SK-N-SH treated with all-trans-retinoic acid at 6 μM for 48 hours (cell line): ENCODE data around the gene SCAMP1.

Experiments used
- ATAC-seq: fragments of 200-7000 bp; cut with Tn5 transposase; 3 replicates; pipeline ENCODE4 v1.9.1; 2020; ENCODE audit warnings: mild to moderate bottlenecking, moderate library complexity
- ARNTL ChIP-seq: fragments of 450-650 bp; formaldehyde crosslinking; IDR thresholded peaks from 2 replicates; pipeline ENCODE4 v1.5.0; 2020; ENCODE audit warnings: low read depth, mild to moderate bottlenecking, moderate library complexity, borderline replicate concordance
- CSDC2 ChIP-seq: fragments of 250-450 bp; sonication (Bioruptor Pico); IDR thresholded peaks from 2 replicates; pipeline ENCODE4 v1.5.0; 2020; ENCODE audit warnings: mild to moderate bottlenecking, moderate library complexity
- GLIS3 ChIP-seq: fragments of 250-450 bp; sonication (Bioruptor Pico); IDR thresholded peaks from 2 replicates; pipeline ENCODE4 v1.5.0; 2020; ENCODE audit warnings: mild to moderate bottlenecking, moderate library complexity
- ISL1 ChIP-seq: fragments of 250-450 bp; sonication (Bioruptor Pico); IDR thresholded peaks from 2 replicates; pipeline ENCODE4 v2.1.2; 2022; ENCODE audit warnings: mild to moderate bottlenecking, moderate library complexity
- OSR1 ChIP-seq: fragments of 250-450 bp; sonication (Bioruptor Pico); IDR thresholded peaks from 2 replicates; pipeline ENCODE4 v1.8.0; 2022; ENCODE audit warnings: moderate library complexity, mild to moderate bottlenecking, inconsistent platforms
- PPARA ChIP-seq: fragments of 250-450 bp; sonication (Bioruptor Pico); IDR thresholded peaks from 2 replicates; pipeline ENCODE4 v1.5.0; 2020; ENCODE audit warnings: mild to moderate bottlenecking, borderline replicate concordance
- RARB ChIP-seq: fragments of 250-450 bp; sonication (Bioruptor Pico); IDR thresholded peaks from 2 replicates; pipeline ENCODE4 v1.8.0; 2021; ENCODE audit warnings: mild to moderate bottlenecking, moderate library complexity
- SNAI2 ChIP-seq: fragments of 250-450 bp; sonication (Bioruptor Pico); IDR thresholded peaks from 2 replicates; pipeline ENCODE4 v1.5.0; 2020; ENCODE audit warnings: mild to moderate bottlenecking, moderate library complexity
- TCF4 ChIP-seq: fragments of 250-450 bp; sonication (Bioruptor Pico); IDR thresholded peaks from 2 replicates; pipeline ENCODE4 v1.8.0; 2021; ENCODE audit warnings: mild to moderate bottlenecking, moderate library complexity, borderline replicate concordance
- ZC3H10 ChIP-seq: fragments of 250-450 bp; sonication (Bioruptor Pico); IDR thresholded peaks from 2 replicates; pipeline ENCODE4 v1.5.1; 2021; ENCODE audit warnings: mild to moderate bottlenecking, moderate library complexity
- ZFP3 ChIP-seq: fragments of 250-450 bp; sonication (Bioruptor Pico); IDR thresholded peaks from 2 replicates; pipeline ENCODE4 v1.5.0; 2020; ENCODE audit warnings: mild to moderate bottlenecking, moderate library complexity
- ZFP30 ChIP-seq: fragments of 450-650 bp; formaldehyde crosslinking; IDR thresholded peaks from 2 replicates; pipeline ENCODE4 v1.5.0; 2022; ENCODE audit warnings: mild to moderate bottlenecking, moderate library complexity
- ZNF565 ChIP-seq: fragments of 450-650 bp; formaldehyde crosslinking; conservative IDR thresholded peaks from 2 replicates; pipeline ENCODE4 v1.5.0; 2020; ENCODE audit warnings: low read depth, mild to moderate bottlenecking, moderate library complexity
- ZNF8 ChIP-seq: fragments of 450-650 bp; formaldehyde crosslinking; IDR thresholded peaks from 2 replicates; pipeline ENCODE4 v1.5.0; 2020; ENCODE audit warnings: mild to moderate bottlenecking, moderate library complexity
- TF ChIP-seq, protein P1 (sequence below): fragments of 250-450 bp; sonication (Bioruptor Pico); IDR thresholded peaks from 2 replicates; pipeline ENCODE4 v1.8.0; 2020; ENCODE audit warnings: mild to moderate bottlenecking, moderate library complexity, borderline replicate concordance
- TF ChIP-seq, protein P2 (sequence below): fragments of 250-450 bp; sonication (Bioruptor Pico); IDR thresholded peaks from 2 replicates; pipeline ENCODE4 v1.5.1; 2020; ENCODE audit warnings: low read depth, mild to moderate bottlenecking, moderate library complexity
- TF ChIP-seq, protein P3 (sequence below): fragments of 250-450 bp; sonication (Bioruptor Pico); IDR thresholded peaks from 2 replicates; pipeline ENCODE4 v1.8.0; 2021; ENCODE audit warnings: low read depth, mild to moderate bottlenecking, moderate library complexity, borderline replicate concordance

SCAMP1 gene

DNA sequence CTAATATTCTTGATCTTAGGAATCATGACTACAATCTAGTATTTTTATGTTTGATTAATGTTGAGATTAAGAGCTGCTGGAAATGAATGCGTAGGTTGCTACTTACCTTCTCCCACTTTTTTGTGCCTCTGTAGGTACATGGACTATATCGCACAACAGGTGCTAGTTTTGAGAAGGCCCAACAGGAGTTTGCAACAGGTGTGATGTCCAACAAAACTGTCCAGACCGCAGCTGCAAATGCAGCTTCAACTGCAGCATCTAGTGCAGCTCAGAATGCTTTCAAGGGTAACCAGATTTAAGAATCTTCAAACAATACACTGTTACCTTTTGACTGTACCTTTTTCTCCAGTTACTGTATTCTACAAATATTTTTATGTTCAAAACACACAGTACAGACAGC lies 115.0 kb downstream of the SCAMP1 start:
- no peak for TF ChIP-seq PPARA (CRISPR knock-in tag)
- ATAC-seq, result no peak

DNA sequence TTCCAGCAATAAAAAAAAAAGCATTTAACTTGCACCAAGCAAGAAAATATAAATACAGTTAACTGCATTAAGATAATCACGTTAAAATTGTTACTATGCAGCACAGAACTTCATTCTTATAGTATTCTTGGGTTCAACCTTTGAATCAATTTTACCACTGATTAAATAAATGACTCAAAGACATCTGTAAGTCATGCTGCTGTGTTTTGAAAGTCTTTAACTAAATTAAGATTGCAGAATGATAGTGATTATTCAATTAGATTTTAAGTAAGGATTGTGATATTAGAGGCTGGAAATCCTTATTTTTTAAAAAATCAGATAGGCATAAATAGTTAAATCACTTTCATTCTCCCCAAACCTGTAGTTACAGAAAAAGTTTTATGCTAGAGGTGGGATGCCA lies 116.4 kb downstream of the SCAMP1 start:
- ATAC-seq, result no peak
- TF ChIP-seq, protein P1, sequence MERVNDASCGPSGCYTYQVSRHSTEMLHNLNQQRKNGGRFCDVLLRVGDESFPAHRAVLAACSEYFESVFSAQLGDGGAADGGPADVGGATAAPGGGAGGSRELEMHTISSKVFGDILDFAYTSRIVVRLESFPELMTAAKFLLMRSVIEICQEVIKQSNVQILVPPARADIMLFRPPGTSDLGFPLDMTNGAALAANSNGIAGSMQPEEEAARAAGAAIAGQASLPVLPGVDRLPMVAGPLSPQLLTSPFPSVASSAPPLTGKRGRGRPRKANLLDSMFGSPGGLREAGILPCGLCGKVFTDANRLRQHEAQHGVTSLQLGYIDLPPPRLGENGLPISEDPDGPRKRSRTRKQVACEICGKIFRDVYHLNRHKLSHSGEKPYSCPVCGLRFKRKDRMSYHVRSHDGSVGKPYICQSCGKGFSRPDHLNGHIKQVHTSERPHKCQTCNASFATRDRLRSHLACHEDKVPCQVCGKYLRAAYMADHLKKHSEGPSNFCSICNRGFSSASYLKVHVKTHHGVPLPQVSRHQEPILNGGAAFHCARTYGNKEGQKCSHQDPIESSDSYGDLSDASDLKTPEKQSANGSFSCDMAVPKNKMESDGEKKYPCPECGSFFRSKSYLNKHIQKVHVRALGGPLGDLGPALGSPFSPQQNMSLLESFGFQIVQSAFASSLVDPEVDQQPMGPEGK (CRISPR knock-in tag), result 0 out of 2 replicates have a peak, but pooled peaks have one; percentile 50
- peak; percentile 41; the same call in 1 of the 2 replicates for TF ChIP-seq ISL1
- TF ChIP-seq OSR1 (CRISPR knock-in tag), result no peak
- TF ChIP-seq SNAI2 (CRISPR knock-in tag), result no peak
- TF ChIP-seq CSDC2, result no peak
- TF ChIP-seq, protein P2, sequence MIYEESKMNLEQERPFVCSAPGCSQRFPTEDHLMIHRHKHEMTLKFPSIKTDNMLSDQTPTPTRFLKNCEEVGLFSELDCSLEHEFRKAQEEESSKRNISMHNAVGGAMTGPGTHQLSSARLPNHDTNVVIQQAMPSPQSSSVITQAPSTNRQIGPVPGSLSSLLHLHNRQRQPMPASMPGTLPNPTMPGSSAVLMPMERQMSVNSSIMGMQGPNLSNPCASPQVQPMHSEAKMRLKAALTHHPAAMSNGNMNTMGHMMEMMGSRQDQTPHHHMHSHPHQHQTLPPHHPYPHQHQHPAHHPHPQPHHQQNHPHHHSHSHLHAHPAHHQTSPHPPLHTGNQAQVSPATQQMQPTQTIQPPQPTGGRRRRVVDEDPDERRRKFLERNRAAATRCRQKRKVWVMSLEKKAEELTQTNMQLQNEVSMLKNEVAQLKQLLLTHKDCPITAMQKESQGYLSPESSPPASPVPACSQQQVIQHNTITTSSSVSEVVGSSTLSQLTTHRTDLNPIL (CRISPR knock-in tag), result no peak
- TF ChIP-seq TCF4, result peak; percentile 66; the same call in 1 of the 2 replicates

DNA sequence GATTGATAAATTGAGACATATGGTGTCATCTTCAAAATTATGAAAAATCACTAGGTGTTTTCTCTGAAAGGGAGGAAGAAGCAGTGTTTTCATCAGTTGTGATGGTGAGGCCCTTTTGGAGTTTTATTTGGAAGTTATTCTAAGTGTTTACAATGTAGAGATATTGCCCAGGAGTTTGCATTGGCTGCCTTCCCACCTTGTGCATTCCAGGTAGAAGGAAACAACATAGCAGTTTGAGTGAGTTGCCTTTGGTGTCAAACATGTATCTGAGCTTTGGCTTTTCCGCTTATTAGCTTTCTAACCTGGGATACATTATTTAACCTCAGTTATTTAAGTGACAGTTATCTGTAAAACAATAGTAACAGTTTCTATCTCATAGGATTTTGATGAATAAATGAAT lies 122.5 kb downstream of the SCAMP1 start:
- no peak; the same call in 2 of the 3 replicates for ATAC-seq

DNA sequence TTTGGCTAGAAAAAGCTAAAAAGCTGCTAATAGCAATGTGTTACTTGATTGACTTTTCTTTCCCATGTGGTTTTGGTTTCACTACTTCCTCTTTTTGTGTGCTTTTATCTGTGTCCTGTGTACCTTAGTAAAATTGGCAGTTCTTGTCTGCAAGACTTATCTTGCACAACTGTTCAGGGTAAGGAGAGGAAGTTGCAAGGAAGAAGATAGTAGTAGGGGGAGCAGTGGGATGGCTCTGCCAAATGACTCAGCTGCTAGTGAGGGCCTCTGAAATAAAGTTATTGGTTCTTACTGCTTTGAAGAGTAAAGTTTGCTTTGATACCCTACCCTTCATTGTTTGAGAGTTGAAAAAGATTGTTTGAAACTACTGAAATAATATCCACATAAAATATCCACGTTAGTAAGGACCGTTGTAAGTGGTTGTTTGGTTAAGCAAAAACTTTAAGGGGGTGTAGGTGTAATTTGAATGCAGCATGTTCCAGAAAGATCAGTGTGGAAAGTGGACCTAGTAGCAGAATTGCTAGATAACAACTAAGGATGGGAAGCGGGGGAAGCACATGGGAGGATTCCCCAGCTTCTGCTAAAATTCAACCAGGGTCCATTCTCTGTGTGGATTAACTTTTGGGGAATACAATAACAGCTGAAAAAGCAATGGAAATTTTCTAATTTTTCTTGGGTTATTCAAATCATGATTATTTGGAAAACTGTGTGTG lies 123.5 kb downstream of the SCAMP1 start:
- ATAC-seq, result peak; percentile 65

More for the DNA sequence above, 122.5 kb downstream of the SCAMP1 start:
- TF ChIP-seq SNAI2 (CRISPR knock-in tag) (no peak), ZFP3 (no peak), ZFP30 (CRISPR knock-in tag) (no peak), TCF4 (no peak), GLIS3 (CRISPR knock-in tag) (no peak), ISL1 (no peak), ZC3H10 (CRISPR knock-in tag) (no peak), ZNF565 (CRISPR knock-in tag) (no peak), ARNTL (CRISPR knock-in tag) (no peak)
- TF ChIP-seq, protein P1 (CRISPR knock-in tag), result no peak
- TF ChIP-seq, protein P3, sequence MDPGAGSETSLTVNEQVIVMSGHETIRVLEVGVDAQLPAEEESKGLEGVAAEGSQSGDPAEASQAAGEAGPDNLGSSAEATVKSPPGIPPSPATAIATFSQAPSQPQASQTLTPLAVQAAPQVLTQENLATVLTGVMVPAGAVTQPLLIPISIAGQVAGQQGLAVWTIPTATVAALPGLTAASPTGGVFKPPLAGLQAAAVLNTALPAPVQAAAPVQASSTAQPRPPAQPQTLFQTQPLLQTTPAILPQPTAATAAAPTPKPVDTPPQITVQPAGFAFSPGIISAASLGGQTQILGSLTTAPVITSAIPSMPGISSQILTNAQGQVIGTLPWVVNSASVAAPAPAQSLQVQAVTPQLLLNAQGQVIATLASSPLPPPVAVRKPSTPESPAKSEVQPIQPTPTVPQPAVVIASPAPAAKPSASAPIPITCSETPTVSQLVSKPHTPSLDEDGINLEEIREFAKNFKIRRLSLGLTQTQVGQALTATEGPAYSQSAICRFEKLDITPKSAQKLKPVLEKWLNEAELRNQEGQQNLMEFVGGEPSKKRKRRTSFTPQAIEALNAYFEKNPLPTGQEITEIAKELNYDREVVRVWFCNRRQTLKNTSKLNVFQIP (CRISPR knock-in tag), result no peak

More for the DNA sequence above, 123.5 kb downstream of the SCAMP1 start:
- TF ChIP-seq ZNF565 (CRISPR knock-in tag), result no peak
- TF ChIP-seq TCF4, result no peak
- no peak for TF ChIP-seq RARB (CRISPR knock-in tag)
- TF ChIP-seq CSDC2, result no peak
- TF ChIP-seq ZFP3, result no peak
- no peak for TF ChIP-seq ZNF8
- TF ChIP-seq, protein P1 (CRISPR knock-in tag), result no peak
- no peak for TF ChIP-seq ZFP30 (CRISPR knock-in tag)
